Measurements from ENCODE around the gene SRXN1.

SRXN1 gene

GRCh38 chr20:668050-668449, 15.1 kb upstream of the SRXN1 start:
- no peak for TF ChIP-seq POLR2A (IDR thresholded peaks at IDR 0.05; ENCODE audit: low read length)
- no peak for TF ChIP-seq GATA1 (IDR thresholded peaks at IDR 0.05; ENCODE audit: low read depth, low read length)
- DNase-seq = no peak

GRCh38 chr20:667351-668034, 14.5 kb upstream of the SRXN1 start:
- no peak for TF ChIP-seq GATA1 (IDR thresholded peaks at IDR 0.05; ENCODE audit: low read depth, low read length)
- TF ChIP-seq POLR2A (IDR thresholded peaks at IDR 0.05; ENCODE audit: low read length) = no peak
- DNase-seq = peak; percentile 74 to 91

- DNase-seq = peak in 1 of 2 experiments; percentile 46
- TF ChIP-seq GATA1 (IDR thresholded peaks at IDR 0.05; ENCODE audit: low read depth, low read length) = no peak
- no peak for TF ChIP-seq POLR2A (IDR thresholded peaks at IDR 0.05; ENCODE audit: low read length)
These were observed 13.9 kb upstream of the SRXN1 start for GRCh38 chr20:666877-667276.

DNA sequence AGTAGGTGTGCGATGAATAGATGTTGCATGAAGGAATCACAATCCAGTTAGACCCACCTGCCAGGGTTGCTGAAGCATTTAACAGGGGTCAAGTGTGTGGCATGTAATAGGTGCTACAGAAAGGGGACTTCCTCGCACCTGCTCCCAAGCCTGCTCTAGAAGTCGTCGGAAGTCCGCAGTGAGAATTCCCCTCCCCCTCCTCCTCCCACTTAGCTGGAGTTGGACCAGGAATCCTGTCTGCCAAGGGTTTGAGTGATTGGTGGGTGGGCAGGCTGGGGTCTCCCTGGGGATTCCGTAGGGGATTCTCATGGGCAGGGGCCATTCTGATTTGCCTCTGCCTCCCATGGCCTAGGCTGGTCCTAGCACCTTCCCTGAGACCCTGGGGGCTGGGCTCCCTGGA, 12.3 kb upstream of the SRXN1 start:
- DNase-seq = no peak
- no peak for TF ChIP-seq GATA1 (IDR thresholded peaks at IDR 0.05; ENCODE audit: low read depth, low read length)
- no peak for TF ChIP-seq POLR2A (IDR thresholded peaks at IDR 0.05; ENCODE audit: low read length)

DNA sequence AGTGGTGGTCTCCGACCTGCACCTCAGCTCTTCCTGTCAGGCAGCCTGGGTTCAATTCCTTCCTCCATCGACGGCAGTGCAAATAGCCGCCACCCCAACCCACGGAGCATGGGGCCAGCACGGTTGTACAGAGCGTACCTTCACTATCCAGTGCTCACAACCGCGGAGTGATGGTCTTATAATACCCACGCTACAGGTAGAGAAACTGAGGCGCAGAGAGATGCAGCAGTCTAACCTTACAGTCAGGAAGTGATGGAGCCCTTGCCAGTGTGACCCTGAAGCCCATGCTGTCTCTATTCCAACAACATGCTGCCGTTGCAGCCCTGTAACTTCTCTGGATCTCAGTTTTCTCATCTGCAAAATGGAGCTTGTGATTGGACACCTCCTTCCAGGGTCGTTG, 11.6 kb upstream of the SRXN1 start:
- no peak for DNase-seq
- no peak for TF ChIP-seq POLR2A (IDR thresholded peaks at IDR 0.05; ENCODE audit: low read length)
- no peak for TF ChIP-seq GATA1 (IDR thresholded peaks at IDR 0.05; ENCODE audit: low read depth, low read length)

- TF ChIP-seq POLR2A (IDR thresholded peaks at IDR 0.05; ENCODE audit: low read length) (no peak), GATA1 (IDR thresholded peaks at IDR 0.05; ENCODE audit: low read depth, low read length) (no peak)
- no peak for DNase-seq
These were observed 11.2 kb upstream of the SRXN1 start for GRCh38 chr20:664151-664550.

- DNase-seq = peak; percentile 69 to 71
- TF ChIP-seq GATA1 (IDR thresholded peaks at IDR 0.05; ENCODE audit: low read depth, low read length) (no peak), POLR2A (IDR thresholded peaks at IDR 0.05; ENCODE audit: low read length) (no peak)
These were observed 10.5 kb upstream of the SRXN1 start for GRCh38 chr20:663315-664090.

- TF ChIP-seq GATA1 (IDR thresholded peaks at IDR 0.05; ENCODE audit: low read depth, low read length) (no peak), POLR2A (IDR thresholded peaks at IDR 0.05; ENCODE audit: low read length) (no peak)
- no peak for DNase-seq
These were observed 9.5 kb upstream of the SRXN1 start for GRCh38 chr20:662277-663192.

- no peak for TF ChIP-seq POLR2A (IDR thresholded peaks at IDR 0.05; ENCODE audit: low read length)
- peak in 1 of 2 experiments; percentile 30 for DNase-seq
These were observed 8.7 kb upstream of the SRXN1 start for GRCh38 chr20:661474-662270.

- no peak for DNase-seq
- TF ChIP-seq POLR2A (IDR thresholded peaks at IDR 0.05; ENCODE audit: low read length) (no peak), GATA1 (IDR thresholded peaks at IDR 0.05; ENCODE audit: low read depth, low read length) (no peak)
These were observed 5.8 kb upstream of the SRXN1 start for GRCh38 chr20:658731-659291.

- DNase-seq = no peak
- TF ChIP-seq GATA1 (IDR thresholded peaks at IDR 0.05; ENCODE audit: low read depth, low read length) (no peak), POLR2A (IDR thresholded peaks at IDR 0.05; ENCODE audit: low read length) (no peak)
These were observed 5.2 kb upstream of the SRXN1 start for GRCh38 chr20:658202-658601.

- no peak for TF ChIP-seq GATA1 (IDR thresholded peaks at IDR 0.05; ENCODE audit: low read depth, low read length)
- TF ChIP-seq POLR2A (IDR thresholded peaks at IDR 0.05; ENCODE audit: low read length) = no peak
- DNase-seq = no peak
These were observed 3.0 kb upstream of the SRXN1 start for GRCh38 chr20:655726-656624.

Measured in erythroblast (primary cell).